ENCODE measurements around the gene KRTAP21-2.
"Not testable (repeated sequence)": the region's sequence is repeated elsewhere in the genome, so short reads cannot be mapped to it uniquely, and the experiment has no call there.

Gene KRTAP21-2

DNA sequence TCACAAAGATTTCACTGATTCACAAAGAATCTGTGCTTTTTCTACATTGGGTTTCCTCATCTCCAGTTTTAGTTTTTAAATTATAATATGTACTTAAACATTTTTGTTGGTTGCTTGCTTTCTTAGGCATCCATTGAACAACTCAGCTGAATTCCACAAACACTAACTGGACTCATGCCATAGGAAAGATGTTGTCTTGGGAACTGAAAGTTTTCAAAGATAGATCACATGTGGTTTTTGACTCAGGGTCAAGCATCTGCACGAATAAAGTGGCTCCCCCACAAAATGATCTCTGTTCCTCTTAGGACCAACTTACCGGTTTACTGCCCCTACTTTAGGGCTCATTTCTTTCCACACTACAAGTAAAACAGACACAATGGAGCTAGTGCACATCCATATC, 11.2 kb upstream of the KRTAP21-2 start:
- H3K4me3 ChIP-seq (ENCODE audit: low read depth, low read length), result no peak overlapping the region
- DNase-seq (ENCODE audit: low read depth), result no peak
- TF ChIP-seq CTCF (IDR thresholded peaks at IDR 0.05; ENCODE audit: low read depth, low read length), result no peak

- not testable (repeated sequence) for H3K4me3 ChIP-seq (ENCODE audit: low read depth, low read length); DNase-seq (ENCODE audit: low read depth)
Observed at GRCh38 chr21:30755328-30755727, 8.3 kb upstream of the KRTAP21-2 start, which contains the start of gene KRTAP21-1. Gene KRTAP21-1 (minus strand): TSS chr21:30755428. CDS start chr21:30755378, 50 bp downstream.

DNA sequence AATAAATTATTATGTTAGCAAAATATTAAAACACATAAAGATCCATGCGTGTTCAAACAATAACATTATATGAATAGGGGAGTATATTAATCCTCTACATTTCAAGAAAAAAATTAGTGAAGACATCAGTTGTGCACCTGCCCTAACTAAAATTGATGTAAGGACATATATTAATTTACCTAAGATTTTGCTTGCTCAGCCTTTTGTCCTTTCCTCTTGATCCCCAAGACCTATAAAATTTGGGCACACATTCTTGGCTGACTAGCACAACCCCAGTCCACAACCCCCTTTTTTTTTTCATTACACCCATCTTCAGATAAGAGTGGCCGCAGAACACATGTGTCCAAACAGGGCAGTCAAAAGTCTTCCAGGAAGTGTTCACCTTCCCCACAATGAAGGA, 6.6 kb downstream of the KRTAP21-2 start:
- H3K4me3 ChIP-seq (ENCODE audit: low read depth, low read length), result no peak overlapping the region
- DNase-seq (ENCODE audit: low read depth), result no peak
- TF ChIP-seq MYC (IDR thresholded peaks at IDR 0.05; ENCODE audit: low read depth, low read length), result no peak

DNA sequence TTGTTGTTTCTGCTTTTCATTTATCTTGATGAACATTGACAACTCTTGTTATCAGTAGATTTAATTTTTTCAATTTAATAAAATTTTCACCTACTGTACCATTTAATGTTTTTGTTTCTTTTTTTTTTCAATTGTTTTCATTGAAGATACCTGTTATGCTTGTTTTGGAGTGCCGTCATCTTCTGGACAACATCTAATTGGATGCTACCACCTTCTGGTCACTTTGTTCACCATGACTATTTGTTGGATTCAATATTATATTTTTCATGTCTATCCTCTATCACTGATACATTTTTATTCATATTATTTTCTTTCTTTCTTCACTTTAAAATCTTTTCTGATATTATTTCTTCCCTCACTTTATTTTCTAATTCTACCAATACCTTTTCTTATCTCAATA, 14.0 kb downstream of the KRTAP21-2 start:
- H3K4me3 ChIP-seq (ENCODE audit: low read depth, low read length), result no peak overlapping the region
- no peak for DNase-seq (ENCODE audit: low read depth)
- no peak for TF ChIP-seq CTCF (IDR thresholded peaks at IDR 0.05; ENCODE audit: low read depth, low read length)
- no peak for TF ChIP-seq MYC (IDR thresholded peaks at IDR 0.05; ENCODE audit: low read depth, low read length)
- TF ChIP-seq, protein P1, sequence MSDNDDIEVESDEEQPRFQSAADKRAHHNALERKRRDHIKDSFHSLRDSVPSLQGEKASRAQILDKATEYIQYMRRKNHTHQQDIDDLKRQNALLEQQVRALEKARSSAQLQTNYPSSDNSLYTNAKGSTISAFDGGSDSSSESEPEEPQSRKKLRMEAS (IDR thresholded peaks at IDR 0.05; ENCODE audit: low read depth, low read length), result no peak
- no peak for TF ChIP-seq POLR2A (IDR thresholded peaks at IDR 0.05; ENCODE audit: extremely low read depth, insufficient read length)

- DNase-seq (ENCODE audit: low read depth), result no peak
- TF ChIP-seq, protein P1 (IDR thresholded peaks at IDR 0.05; ENCODE audit: low read depth, low read length), result no peak
- no peak for TF ChIP-seq MYC (IDR thresholded peaks at IDR 0.05; ENCODE audit: low read depth, low read length)
- no peak for TF ChIP-seq POLR2A (IDR thresholded peaks at IDR 0.05; ENCODE audit: extremely low read depth, insufficient read length)
- TF ChIP-seq CTCF (IDR thresholded peaks at IDR 0.05; ENCODE audit: low read depth, low read length), result no peak
- no peak overlapping the region for H3K4me3 ChIP-seq (ENCODE audit: low read depth, low read length)
Observed at GRCh38 chr21:30726726-30727125, 20.3 kb downstream of the KRTAP21-2 start.

DNA sequence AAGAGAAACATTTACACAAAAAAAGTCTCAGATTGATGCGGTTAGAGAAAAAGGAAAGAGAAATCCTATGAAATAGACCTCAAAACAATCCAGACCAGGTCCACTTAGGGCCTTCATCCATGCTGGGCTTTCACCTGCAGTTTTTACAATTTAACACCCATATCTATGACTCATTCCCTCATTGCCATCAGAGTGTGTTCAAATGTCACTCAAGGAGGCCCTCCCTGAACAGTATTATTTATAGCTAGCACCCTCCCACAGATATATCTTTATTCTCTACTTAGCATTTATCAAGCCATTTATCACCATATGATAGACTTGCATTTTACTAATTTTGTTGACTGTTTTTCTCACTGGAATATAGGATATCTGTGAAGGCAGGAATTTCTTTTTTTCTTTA, 27.7 kb downstream of the KRTAP21-2 start:
- TF ChIP-seq CTCF (IDR thresholded peaks at IDR 0.05; ENCODE audit: low read depth, low read length), result no peak
- TF ChIP-seq MYC (IDR thresholded peaks at IDR 0.05; ENCODE audit: low read depth, low read length), result no peak
- TF ChIP-seq, protein P1 (IDR thresholded peaks at IDR 0.05; ENCODE audit: low read depth, low read length), result no peak
- no peak for TF ChIP-seq POLR2A (IDR thresholded peaks at IDR 0.05; ENCODE audit: extremely low read depth, insufficient read length)
- no peak overlapping the region for H3K4me3 ChIP-seq (ENCODE audit: low read depth, low read length)
- no peak for DNase-seq (ENCODE audit: low read depth)

DNA sequence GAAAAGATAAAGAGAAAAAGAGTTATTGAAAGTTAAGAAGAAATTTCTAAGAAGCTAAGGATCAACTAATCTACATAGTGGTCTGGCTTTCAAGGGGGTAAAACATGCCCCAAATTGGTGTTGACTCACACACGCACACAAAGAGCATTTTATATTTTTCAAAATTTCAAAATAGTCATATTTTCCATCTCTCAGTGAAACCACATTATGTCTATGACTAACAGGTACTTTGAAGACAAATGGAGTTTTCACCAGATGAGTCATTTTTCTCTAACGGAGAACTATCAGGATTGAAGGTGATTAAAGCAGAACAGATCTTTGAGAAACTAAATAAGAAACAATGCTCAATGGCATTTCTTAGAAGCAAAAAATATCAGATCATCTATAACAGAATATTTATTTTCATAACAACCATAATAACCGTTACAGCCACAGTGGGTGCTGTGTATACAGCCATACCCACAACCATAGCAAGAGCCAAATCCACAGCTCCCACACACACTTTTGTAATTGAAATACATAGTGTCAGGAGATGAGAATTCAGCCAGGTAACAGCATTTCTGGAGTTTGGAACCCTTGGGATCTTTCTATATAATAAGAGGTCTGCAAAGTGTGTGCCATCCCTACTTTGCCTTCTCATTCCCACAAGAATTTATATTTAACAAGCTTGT, 28.7 kb downstream of the KRTAP21-2 start, which contains the start of gene KRTAP21-3:
KRTAP21-3 (minus strand) TSS at position 539 of the 671 bp plus-strand sequence; CDS start at position 521, 18 bp downstream.
- peak; percentile 1 for DNase-seq (ENCODE audit: low read depth)
- TF ChIP-seq MYC (IDR thresholded peaks at IDR 0.05; ENCODE audit: low read depth, low read length) (no peak), POLR2A (IDR thresholded peaks at IDR 0.05; ENCODE audit: extremely low read depth, insufficient read length) (no peak), CTCF (IDR thresholded peaks at IDR 0.05; ENCODE audit: low read depth, low read length) (no peak)
- TF ChIP-seq, protein P1 (IDR thresholded peaks at IDR 0.05; ENCODE audit: low read depth, low read length), result no peak
- H3K4me3 ChIP-seq (ENCODE audit: low read depth, low read length), result no peak within 1 kb of the TSS

All from NB4 (cell line).